SK-N-SH treated with all-trans-retinoic acid at 6 μM for 48 hours (cell line): Measurements from ENCODE around the gene DISP3.

Experiments
- BACH2 ChIP-seq: fragments of 250-450 bp; sonication (Bioruptor Pico); IDR thresholded peaks from 2 replicates; pipeline ENCODE4 v1.9.0; 2021; ENCODE audit warnings: mild to moderate bottlenecking, borderline replicate concordance
- ESRRG ChIP-seq: fragments of 250-450 bp; sonication (Bioruptor Pico); IDR thresholded peaks from 2 replicates; pipeline ENCODE4 v1.6.1; 2021; ENCODE audit warnings: mild to moderate bottlenecking

GRCh38 chr1:11576109-11576875, 97.3 kb downstream of the DISP3 start:
- no peak for TF ChIP-seq BACH2 (CRISPR knock-in tag)
- no peak for TF ChIP-seq ESRRG (CRISPR knock-in tag)
